ENCODE measurements around the gene ATG12.

DNA sequence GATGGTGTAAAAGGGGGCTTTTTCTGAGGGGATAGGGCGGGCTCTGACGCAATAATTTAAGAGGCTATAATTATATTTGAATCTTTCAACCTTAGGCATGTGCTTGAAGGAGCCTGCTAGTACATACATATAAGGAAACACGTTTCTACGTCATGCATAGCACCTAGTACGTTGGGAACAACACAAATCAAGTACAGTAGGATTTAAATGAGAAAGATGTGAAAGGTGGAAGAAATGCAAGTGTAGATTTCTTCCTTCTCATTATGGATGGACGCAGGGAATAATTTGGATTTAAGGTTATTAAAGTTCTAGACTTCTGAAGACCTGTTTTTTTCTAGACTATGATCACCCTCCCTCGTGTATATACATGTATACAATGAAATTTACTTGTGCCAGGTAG, 24.0 kb downstream of the ATG12 start:
- TF ChIP-seq CTCF (IDR thresholded peaks at IDR 0.05) (no peak), POLR2AphosphoS5 (IDR thresholded peaks at IDR 0.05) (no peak), POLR2A (IDR thresholded peaks at IDR 0.05) (no peak), EP300 (IDR thresholded peaks at IDR 0.05) (no peak)

Data from upper lobe of left lung (tissue), 4 donors.